Gastroesophageal sphincter (tissue), 3 donors: ENCODE results near the gene SMARCC2.

Experiments
- CTCF ChIP-seq, 4 experiments: fragments of 200-600 bp in 2 of 4; fragments of 450-650 bp in 2 of 4; sonication (generic) in 1 of 4; IDR thresholded peaks; one replicate each; pipeline ENCODE4 v1.5.1; 2017 to 2019; ENCODE audit warnings: antibody characterized with exemption in 4 of 4, mild to moderate bottlenecking in 2 of 4, moderate library complexity in 2 of 4
- EP300 ChIP-seq: sonication (generic); formaldehyde crosslinking; IDR thresholded peaks from one replicate; pipeline ENCODE4 v1.6.1; 2017; ENCODE audit warnings: antibody characterized with exemption, mild to moderate bottlenecking
- POLR2A ChIP-seq, 2 donors: fragments of 450-650 bp; IDR thresholded peaks; one replicate each; pipeline ENCODE4 v1.6.1; 2017; ENCODE audit warnings: antibody characterized with exemption in 2 of 2, mild to moderate bottlenecking in 2 of 2, moderate library complexity in 1 of 2
- POLR2AphosphoS5 ChIP-seq: sonication (generic); formaldehyde crosslinking; IDR thresholded peaks from one replicate; pipeline ENCODE4 v1.6.1; 2017; ENCODE audit warnings: antibody characterized with exemption

GRCh38 chr12:56193025-56193578 is 3.8 kb upstream of the SMARCC2 start:
- TF ChIP-seq CTCF (IDR thresholded peaks at IDR 0.05) (peak; percentile 80 to 93 (median 86)), EP300 (no peak), POLR2AphosphoS5 (no peak), POLR2A (IDR thresholded peaks at IDR 0.05) (no peak)
